ENCODE results near the gene PLAC8L1.

PLAC8L1 gene

DNA sequence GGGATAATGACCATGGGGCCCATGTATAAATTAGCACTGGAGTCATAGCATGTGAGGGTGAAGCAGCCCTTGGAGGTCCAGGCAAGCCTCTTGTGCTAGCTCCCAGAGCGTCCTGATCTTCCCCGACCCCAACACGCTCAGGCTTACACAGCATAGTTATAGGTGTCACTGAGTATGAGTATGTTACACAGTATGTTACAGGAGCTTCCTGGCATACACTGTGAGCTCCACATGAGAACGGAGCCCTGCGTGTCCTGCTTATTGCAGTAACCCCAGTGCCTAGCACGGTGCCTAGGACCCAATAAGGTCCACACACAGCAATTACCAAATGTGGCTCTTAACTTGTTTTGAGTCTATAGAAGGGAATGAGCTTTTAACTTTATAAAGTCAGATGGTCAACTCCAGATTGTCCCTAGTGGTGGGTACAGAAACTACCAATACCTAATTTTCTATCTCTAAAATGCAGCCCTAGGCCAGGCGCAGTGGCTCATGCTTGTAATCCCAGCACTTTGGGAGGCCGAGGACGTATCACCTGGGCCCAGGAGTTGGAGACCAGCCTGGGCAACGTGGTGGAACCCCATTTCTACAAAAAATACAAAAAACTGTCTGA is 64.1 kb downstream of the PLAC8L1 start:
- DNase-seq = no peak

DNA sequence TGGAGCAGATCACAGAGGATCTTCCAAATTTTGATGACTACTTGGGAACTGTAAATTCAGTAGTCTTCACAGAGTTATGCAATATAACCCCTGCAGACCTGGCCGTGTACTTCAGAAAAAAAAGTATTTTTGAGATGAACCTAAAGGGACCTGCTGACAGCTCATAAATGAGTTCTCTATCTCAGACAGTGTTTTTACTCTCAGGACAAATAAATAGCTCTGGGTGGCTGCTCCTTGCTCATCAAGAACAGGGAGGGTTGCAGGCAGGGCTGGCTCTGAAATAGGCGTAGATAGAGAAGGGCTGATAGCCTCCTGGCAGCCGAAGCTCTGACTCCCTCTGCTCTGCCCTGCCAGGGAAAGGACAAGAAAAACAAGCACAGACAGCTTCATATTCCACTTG is 64.8 kb downstream of the PLAC8L1 start:
- DNase-seq = no peak

DNA sequence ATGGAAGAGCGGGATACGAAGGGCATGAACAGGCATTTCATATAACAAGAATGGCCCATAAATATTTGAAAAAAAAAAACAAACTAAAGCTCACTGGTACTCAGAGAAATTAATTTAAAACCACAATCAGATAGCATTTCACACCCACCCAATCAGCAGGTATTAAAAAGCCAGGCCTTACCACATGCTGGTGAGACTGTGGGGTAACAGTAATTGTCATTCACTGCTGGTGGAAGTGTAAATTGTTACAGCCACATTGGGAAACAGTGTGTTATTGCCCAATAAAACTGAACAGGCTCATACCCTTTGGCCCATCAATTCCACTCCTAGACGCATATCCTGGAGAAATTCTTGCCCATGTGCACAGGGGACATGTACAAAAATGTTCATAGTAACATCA is 66.0 kb downstream of the PLAC8L1 start:
- DNase-seq = no peak

DNA sequence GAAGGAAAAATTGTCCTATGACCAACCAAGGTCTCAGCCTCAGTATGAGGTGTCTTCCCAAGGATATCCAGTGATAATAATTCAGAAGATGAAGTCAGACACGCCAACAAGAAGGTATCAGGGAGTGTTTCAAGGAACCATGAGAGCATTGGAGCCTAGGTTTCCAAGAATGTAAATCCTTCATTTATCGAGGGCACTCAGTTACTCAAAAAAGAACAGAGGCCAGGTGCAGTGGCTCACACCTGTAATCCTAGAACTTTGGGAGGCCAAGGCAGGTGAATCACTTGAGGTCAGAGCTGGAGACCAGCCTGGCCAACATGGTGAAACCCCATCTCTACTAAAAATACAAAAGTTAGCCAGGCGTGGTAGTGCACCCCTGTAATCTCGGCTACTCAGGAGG is 70.8 kb downstream of the PLAC8L1 start:
- DNase-seq = no peak
